ENCODE data around the gene PMF1. TPM values are rescaled to one million over a fixed set of nuclear protein-coding genes. Genes with fewer than 3 reads are reported as not detected.

Gene PMF1
- total and polyA plus RNA-seq, 2 experiments from 2014 or later = 112 to 118 TPM

DNA sequence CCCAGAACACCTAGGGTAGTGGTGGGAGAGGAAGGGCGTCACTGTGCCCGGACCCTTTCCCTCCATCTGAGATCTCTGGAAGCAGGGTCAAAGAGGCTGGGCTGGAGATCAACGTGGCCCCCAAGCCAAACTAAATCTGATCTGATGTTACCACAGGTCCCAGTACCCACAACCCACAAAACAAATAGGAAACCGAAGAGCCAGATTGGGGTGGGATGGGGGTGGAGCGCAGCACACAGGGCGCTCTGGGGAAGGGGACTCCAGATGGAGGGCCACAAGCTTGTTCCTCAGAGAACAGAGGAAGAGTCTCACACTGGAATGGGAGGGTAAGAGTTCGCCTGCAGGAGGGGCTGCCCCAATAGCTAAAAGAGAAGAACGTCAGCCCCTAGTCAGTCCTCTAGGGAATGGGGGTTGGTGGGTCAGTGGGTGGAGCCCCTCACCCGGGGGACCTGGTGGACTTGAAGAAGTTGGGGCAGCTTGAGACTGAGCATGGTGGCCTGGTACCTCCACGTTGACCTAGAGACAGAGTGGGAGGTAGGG is 33.5 kb downstream of the PMF1 start (continued):
- TF ChIP-seq REST (IDR thresholded peaks at IDR 0.05; ENCODE audit: unreplicated experiment) = no peak
- TF ChIP-seq, protein P1, sequence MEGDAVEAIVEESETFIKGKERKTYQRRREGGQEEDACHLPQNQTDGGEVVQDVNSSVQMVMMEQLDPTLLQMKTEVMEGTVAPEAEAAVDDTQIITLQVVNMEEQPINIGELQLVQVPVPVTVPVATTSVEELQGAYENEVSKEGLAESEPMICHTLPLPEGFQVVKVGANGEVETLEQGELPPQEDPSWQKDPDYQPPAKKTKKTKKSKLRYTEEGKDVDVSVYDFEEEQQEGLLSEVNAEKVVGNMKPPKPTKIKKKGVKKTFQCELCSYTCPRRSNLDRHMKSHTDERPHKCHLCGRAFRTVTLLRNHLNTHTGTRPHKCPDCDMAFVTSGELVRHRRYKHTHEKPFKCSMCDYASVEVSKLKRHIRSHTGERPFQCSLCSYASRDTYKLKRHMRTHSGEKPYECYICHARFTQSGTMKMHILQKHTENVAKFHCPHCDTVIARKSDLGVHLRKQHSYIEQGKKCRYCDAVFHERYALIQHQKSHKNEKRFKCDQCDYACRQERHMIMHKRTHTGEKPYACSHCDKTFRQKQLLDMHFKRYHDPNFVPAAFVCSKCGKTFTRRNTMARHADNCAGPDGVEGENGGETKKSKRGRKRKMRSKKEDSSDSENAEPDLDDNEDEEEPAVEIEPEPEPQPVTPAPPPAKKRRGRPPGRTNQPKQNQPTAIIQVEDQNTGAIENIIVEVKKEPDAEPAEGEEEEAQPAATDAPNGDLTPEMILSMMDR (conservative IDR thresholded peaks at IDR 0.05; ENCODE audit: low read depth in 2 of 2) = no peak
- no peak for TF ChIP-seq ZNF114 (CRISPR knock-in tag; IDR thresholded peaks at IDR 0.05)
- TF ChIP-seq ZNF331 (CRISPR knock-in tag; IDR thresholded peaks at IDR 0.05; ENCODE audit: low read depth) = no peak

GRCh38 chr1:156246781-156247459 is 34.1 kb downstream of the PMF1 start:
- H3K4me3 ChIP-seq = no peak overlapping the region
- DNase-seq (ENCODE audit: low spot score) (peak; percentile 56), ATAC-seq (peak; percentile 5)
- H3K36me3 Mint-ChIP-seq (ENCODE audit: low read depth) = peaks cover 26% of the 10 kb centered on the region
- TF ChIP-seq CREB1 (CRISPR knock-in tag; IDR thresholded peaks at IDR 0.05; ENCODE audit: low read depth) (no peak), STAT1 (IDR thresholded peaks at IDR 0.05; ENCODE audit: unreplicated experiment) (no peak)
- TF ChIP-seq, protein P2, sequence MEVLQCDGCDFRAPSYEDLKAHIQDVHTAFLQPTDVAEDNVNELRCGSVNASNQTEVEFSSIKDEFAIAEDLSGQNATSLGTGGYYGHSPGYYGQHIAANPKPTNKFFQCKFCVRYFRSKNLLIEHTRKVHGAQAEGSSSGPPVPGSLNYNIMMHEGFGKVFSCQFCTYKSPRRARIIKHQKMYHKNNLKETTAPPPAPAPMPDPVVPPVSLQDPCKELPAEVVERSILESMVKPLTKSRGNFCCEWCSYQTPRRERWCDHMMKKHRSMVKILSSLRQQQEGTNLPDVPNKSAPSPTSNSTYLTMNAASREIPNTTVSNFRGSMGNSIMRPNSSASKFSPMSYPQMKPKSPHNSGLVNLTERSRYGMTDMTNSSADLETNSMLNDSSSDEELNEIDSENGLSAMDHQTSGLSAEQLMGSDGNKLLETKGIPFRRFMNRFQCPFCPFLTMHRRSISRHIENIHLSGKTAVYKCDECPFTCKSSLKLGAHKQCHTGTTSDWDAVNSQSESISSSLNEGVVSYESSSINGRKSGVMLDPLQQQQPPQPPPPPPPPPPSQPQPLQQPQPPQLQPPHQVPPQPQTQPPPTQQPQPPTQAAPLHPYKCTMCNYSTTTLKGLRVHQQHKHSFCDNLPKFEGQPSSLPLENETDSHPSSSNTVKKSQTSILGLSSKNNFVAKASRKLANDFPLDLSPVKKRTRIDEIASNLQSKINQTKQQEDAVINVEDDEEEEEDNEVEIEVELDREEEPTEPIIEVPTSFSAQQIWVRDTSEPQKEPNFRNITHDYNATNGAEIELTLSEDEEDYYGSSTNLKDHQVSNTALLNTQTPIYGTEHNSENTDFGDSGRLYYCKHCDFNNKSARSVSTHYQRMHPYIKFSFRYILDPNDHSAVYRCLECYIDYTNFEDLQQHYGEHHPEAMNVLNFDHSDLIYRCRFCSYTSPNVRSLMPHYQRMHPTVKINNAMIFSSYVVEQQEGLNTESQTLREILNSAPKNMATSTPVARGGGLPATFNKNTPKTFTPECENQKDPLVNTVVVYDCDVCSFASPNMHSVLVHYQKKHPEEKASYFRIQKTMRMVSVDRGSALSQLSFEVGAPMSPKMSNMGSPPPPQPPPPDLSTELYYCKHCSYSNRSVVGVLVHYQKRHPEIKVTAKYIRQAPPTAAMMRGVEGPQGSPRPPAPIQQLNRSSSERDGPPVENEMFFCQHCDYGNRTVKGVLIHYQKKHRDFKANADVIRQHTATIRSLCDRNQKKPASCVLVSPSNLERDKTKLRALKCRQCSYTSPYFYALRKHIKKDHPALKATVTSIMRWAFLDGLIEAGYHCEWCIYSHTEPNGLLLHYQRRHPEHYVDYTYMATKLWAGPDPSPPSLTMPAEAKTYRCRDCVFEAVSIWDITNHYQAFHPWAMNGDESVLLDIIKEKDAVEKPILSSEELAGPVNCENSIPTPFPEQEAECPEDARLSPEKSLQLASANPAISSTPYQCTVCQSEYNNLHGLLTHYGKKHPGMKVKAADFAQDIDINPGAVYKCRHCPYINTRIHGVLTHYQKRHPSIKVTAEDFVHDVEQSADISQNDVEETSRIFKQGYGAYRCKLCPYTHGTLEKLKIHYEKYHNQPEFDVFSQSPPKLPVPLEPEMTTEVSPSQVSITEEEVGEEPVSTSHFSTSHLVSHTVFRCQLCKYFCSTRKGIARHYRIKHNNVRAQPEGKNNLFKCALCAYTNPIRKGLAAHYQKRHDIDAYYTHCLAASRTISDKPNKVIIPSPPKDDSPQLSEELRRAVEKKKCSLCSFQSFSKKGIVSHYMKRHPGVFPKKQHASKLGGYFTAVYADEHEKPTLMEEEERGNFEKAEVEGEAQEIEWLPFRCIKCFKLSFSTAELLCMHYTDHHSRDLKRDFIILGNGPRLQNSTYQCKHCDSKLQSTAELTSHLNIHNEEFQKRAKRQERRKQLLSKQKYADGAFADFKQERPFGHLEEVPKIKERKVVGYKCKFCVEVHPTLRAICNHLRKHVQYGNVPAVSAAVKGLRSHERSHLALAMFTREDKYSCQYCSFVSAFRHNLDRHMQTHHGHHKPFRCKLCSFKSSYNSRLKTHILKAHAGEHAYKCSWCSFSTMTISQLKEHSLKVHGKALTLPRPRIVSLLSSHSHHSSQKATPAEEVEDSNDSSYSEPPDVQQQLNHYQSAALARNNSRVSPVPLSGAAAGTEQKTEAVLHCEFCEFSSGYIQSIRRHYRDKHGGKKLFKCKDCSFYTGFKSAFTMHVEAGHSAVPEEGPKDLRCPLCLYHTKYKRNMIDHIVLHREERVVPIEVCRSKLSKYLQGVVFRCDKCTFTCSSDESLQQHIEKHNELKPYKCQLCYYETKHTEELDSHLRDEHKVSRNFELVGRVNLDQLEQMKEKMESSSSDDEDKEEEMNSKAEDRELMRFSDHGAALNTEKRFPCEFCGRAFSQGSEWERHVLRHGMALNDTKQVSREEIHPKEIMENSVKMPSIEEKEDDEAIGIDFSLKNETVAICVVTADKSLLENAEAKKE (CRISPR knock-in tag; IDR thresholded peaks at IDR 0.05) = no peak
- H4K20me1 ChIP-seq (replicated peaks; ENCODE audit: insufficient read depth) = no peaks in the 10 kb centered on the region
- H3K9me3 Mint-ChIP-seq = no peaks in the 10 kb centered on the region
- H3K9me2 ChIP-seq (ENCODE audit: insufficient read depth) = no peaks in the 10 kb centered on the region
- peaks cover 13% of the 10 kb centered on the region for H3F3A ChIP-seq (replicated peaks; ENCODE audit: low read depth)
- H3K79me2 ChIP-seq (replicated peaks; ENCODE audit: insufficient read depth) = no peaks in the 10 kb centered on the region
- H3K27me3 Mint-ChIP-seq (ENCODE audit: insufficient read depth, low read depth, poor library complexity) = peaks cover 17% of the 10 kb centered on the region
- H3K27ac Mint-ChIP-seq = no peak overlapping the region
- no peak overlapping the region for H3K27ac ChIP-seq (ENCODE audit: low read depth)
- peaks cover 33% of the 10 kb centered on the region for H3K4me1 ChIP-seq (ENCODE audit: insufficient read depth)
- H2AFZ ChIP-seq = no peak overlapping the region
- 0 out of 2 replicates have a peak overlapping the region, but pooled peaks have one; percentile 91 for H3K4me2 ChIP-seq
- peaks cover 34% of the 10 kb centered on the region for H3K4me1 Mint-ChIP-seq
- H3K4me3 Mint-ChIP-seq = no peak overlapping the region
- no peaks in the 10 kb centered on the region for H3K27me3 ChIP-seq (ENCODE audit: insufficient read depth)
- H3K36me3 ChIP-seq (ENCODE audit: insufficient read depth) = peaks cover 2% of the 10 kb centered on the region; the same call in 1 of the 2 replicates
